Upper lobe of right lung (tissue), 1 donor: Measurements from ENCODE around the gene ECM2. TPM values are rescaled to one million over a fixed set of nuclear protein-coding genes. Genes with fewer than 3 reads are reported as not detected.

Experiments used
- ATAC-seq: fragments of 200-7000 bp; cut with Tn5 transposase; one replicate; pipeline ENCODE4 v1.9.1; 2020; ENCODE audit warnings: mild to moderate bottlenecking, moderate library complexity
- DNase-seq: peaks from one replicate; pipeline ENCODE4 v3.0.0-alpha.2; 2020
- H3K27ac ChIP-seq: fragments of 200-600 bp; one replicate; pipeline ENCODE4 v1.8.0; 2022
- H3K27me3 ChIP-seq: fragments of 200-600 bp; one replicate; pipeline ENCODE4 v1.8.0; 2022; ENCODE audit warnings: mild to moderate bottlenecking
- H3K36me3 ChIP-seq: fragments of 200-600 bp; one replicate; pipeline ENCODE4 v1.8.0; 2022
- H3K4me1 ChIP-seq: fragments of 200-600 bp; one replicate; pipeline ENCODE4 v1.8.0; 2022
- H3K4me3 ChIP-seq: fragments of 200-600 bp; one replicate; pipeline ENCODE4 v1.8.0; 2022; ENCODE audit warnings: mild to moderate bottlenecking
- H3K9me3 ChIP-seq: fragments of 200-600 bp; one replicate; pipeline ENCODE4 v1.8.0; 2022
- intact Hi-C: fragments of 100-400 bp; cut with DNase I; formaldehyde crosslinking; loops from one replicate; pipeline ENCODE4 v1.11.0; 2022
- total RNA-seq: library from RNA; stranded (reverse); fragmentation: NEBNext Ultra II Directional; extraction: Animal tissue kit (Norgen Biotek cat#: 25700); gene quantifications from one replicate; pipeline ENCODE4 v1.2.1, GENCODE V29; 2021
- TF ChIP-seq, protein P1 (sequence below): fragments of 200-600 bp; IDR thresholded peaks from one replicate; pipeline ENCODE4 v1.8.0; 2022; ENCODE audit warnings: antibody characterized with exemption
- donor health status: DM: no; HTN: yes; CAD: no; lungs with severe emphysema.

ECM2 gene
- total RNA-seq, 1 donor from 2014 or later: 13.8 TPM

DNA sequence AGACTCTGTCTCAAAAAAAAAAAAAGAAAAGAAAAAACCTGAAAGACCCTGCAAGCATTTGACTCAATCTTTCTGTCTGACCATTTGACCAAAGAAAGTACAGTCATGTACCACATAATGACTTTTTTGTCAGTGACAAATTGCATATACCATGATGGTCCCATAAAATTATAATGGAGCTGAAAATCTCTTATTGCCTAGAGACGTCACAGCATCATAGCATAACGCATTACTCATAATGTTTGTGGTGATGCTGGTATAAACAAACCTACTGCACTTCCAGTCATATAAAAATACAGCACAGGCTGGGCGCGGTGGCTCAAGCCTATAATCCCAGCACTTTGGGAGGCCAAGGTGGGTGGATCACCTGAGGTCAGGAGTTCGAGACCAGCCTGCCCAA is 10.5 kb downstream of the ECM2 start:
- no peaks in the 10 kb centered on the region for H3K4me1 ChIP-seq
- no peaks in the 10 kb centered on the region for H3K27me3 ChIP-seq
- no peak overlapping the region for H3K4me3 ChIP-seq
- no peaks in the 10 kb centered on the region for H3K9me3 ChIP-seq
- ATAC-seq (no peak), DNase-seq (no peak)
- intact Hi-C loops: no loop called here
- no peak overlapping the region for H3K27ac ChIP-seq
- TF ChIP-seq, protein P1, sequence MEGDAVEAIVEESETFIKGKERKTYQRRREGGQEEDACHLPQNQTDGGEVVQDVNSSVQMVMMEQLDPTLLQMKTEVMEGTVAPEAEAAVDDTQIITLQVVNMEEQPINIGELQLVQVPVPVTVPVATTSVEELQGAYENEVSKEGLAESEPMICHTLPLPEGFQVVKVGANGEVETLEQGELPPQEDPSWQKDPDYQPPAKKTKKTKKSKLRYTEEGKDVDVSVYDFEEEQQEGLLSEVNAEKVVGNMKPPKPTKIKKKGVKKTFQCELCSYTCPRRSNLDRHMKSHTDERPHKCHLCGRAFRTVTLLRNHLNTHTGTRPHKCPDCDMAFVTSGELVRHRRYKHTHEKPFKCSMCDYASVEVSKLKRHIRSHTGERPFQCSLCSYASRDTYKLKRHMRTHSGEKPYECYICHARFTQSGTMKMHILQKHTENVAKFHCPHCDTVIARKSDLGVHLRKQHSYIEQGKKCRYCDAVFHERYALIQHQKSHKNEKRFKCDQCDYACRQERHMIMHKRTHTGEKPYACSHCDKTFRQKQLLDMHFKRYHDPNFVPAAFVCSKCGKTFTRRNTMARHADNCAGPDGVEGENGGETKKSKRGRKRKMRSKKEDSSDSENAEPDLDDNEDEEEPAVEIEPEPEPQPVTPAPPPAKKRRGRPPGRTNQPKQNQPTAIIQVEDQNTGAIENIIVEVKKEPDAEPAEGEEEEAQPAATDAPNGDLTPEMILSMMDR: no peak
- no peaks in the 10 kb centered on the region for H3K36me3 ChIP-seq

DNA sequence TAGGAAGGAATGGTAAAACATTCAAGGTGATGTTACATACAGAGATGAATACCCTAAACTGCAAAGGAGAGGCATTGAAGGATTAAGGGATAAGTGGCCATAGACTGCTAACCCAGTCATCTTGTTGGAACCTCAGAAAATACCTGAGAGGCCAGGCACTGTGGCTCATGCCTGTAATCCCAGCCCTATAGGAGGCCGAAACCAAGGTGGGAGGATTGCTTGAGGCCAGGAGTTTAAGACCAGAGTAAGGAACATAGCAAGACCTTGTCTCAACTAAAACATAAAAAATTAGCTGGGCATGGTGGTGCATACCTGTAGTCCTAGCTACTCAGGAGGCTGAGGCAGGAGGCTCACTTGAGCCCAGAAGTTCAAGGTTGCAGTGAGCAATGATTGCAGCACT is 10.9 kb downstream of the ECM2 start:
- TF ChIP-seq, protein P1: no peak
- H3K4me1 ChIP-seq: no peaks in the 10 kb centered on the region
- no peak overlapping the region for H3K27ac ChIP-seq
- ATAC-seq (no peak), DNase-seq (no peak)
- H3K9me3 ChIP-seq: no peaks in the 10 kb centered on the region
- intact Hi-C loops: no loop called here
- no peaks in the 10 kb centered on the region for H3K36me3 ChIP-seq
- no peaks in the 10 kb centered on the region for H3K27me3 ChIP-seq
- H3K4me3 ChIP-seq: no peak overlapping the region

DNA sequence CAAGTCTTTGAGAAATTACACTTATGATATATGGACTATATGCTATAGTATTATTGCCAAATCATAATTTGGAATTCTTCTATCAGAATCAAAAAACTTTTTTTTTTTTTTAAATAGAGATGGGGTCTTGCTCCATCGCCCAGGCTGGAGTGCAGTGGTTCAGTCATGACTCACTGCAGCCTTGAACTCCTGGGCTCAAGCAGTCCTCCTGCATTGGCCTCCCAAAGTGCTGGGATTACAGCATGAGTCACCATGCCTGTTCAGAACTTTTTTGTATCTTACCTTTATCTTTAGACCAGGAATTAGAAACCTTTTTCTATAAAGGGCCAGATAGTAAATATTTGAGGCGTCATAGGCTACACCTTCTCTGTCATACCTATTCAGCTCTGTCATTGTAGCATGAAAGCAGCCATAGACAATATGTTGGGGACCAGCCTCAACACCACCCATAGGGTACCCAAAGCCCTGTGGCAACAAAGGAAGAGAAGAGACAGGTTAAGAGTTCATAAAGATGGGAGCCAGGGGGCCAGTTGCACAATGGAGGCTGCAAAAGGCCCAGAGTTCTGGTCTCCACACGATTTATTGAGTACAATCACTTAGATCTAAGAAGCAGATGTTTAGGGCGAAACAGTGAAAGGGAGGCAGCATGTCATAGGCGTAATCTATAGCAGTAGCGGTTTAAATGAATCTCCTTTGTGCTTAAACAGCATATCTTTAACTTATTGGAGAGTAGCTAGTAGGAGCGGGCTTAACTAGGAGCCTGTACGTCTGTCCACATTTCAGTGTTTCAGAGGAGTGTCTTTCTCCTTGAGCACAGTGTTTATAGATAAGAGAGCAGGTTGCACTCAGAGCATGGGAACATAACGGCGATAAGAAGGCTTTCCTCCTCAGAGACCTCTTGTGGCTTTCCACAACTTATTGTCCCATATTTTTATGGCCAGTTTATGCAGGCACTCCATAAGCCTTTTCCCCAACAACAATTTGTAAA is 12.5 kb downstream of the ECM2 start:
- TF ChIP-seq, protein P1: no peak

DNA sequence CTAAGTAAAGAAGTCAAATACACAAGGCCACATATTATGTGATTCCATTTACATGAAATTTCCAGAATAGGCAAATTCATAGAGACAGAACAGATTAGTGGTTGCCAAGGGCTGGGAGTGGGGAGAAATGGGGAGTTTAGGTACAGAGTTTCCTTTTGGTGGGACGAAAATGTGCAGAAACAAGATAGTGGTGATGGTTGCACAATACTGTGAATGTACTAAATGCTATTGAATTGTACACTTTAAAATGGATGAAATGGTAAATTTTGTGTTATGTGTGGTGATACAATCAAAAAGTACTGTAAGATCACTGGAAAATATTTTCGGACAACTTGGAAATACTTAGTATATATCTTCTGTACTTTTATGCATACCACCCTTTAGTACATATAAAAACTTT is 15.0 kb downstream of the ECM2 start:
- DNase-seq: no peak
- ATAC-seq: no peak
- Histone ChIP-seq H3K27ac (no peak overlapping the region), H3K4me3 (no peak overlapping the region), H3K27me3 (no peaks in the 10 kb centered on the region), H3K36me3 (peaks cover 5% of the 10 kb centered on the region), H3K4me1 (no peaks in the 10 kb centered on the region), H3K9me3 (no peaks in the 10 kb centered on the region)
- TF ChIP-seq, protein P1: no peak
- intact Hi-C loops: no loop called here

More for the DNA sequence above, 12.5 kb downstream of the ECM2 start:
- intact Hi-C loops: no loop called here
- Histone ChIP-seq H3K4me1 (no peaks in the 10 kb centered on the region), H3K9me3 (no peaks in the 10 kb centered on the region), H3K27ac (no peak overlapping the region), H3K36me3 (no peaks in the 10 kb centered on the region), H3K27me3 (no peaks in the 10 kb centered on the region), H3K4me3 (no peak overlapping the region)
- ATAC-seq: no peak
- DNase-seq: no peak

DNA sequence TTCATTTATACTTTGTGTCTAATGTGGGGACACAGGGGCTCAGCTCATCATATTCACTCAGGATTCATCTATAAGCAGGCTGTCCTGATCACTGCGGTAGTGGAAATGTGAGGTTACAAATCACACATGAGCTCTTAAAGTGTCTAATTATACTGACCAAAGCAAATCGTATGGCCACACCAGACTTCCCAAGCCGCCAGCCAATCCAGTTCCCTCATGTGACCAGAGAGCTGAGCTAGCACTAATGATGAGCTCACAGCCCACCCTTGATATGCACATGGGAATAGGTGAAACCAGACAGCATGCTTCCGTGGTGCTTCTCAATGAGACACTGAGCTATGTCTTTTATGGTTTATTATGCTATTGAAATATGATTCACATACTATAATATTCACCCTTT is 17.6 kb downstream of the ECM2 start:
- intact Hi-C loops: no loop called here
- Histone ChIP-seq H3K4me3 (no peak overlapping the region), H3K36me3 (peaks cover 5% of the 10 kb centered on the region), H3K9me3 (no peaks in the 10 kb centered on the region), H3K27me3 (no peaks in the 10 kb centered on the region), H3K27ac (no peak overlapping the region), H3K4me1 (no peaks in the 10 kb centered on the region)
- TF ChIP-seq, protein P1: no peak
- DNase-seq: no peak
- no peak for ATAC-seq
